RWPE2 (cell line): ENCODE measurements around the gene ATP6AP2.

Experiments
- ATAC-seq: fragments of 200-7000 bp; cut with Tn5 transposase; 3 replicates; pipeline ENCODE4 v1.9.1; 2021; ENCODE audit warnings: low read depth
- DNase-seq: peaks from one replicate; pipeline ENCODE4 v3.0.0-alpha.2; 2020; ENCODE audit warnings: low spot score
- H3K27ac ChIP-seq: fragments of 450-650 bp; 2 replicates; pipeline ENCODE4 v1.5.1; 2017; ENCODE audit warnings: mild to moderate bottlenecking; ENCODE audit not compliant: poor library complexity, severe bottlenecking
- H3K27me3 ChIP-seq: fragments of 250-450 bp; sonication (Bioruptor Pico); 2 replicates; pipeline ENCODE4 v1.5.1; 2021; ENCODE audit warnings: mild to moderate bottlenecking, moderate library complexity; ENCODE audit not compliant: insufficient read depth, poor library complexity, severe bottlenecking
- H3K36me3 ChIP-seq: fragments of 250-450 bp; sonication (Bioruptor Pico); 2 replicates; pipeline ENCODE4 v1.5.1; 2020; ENCODE audit warnings: low read depth, mild to moderate bottlenecking, moderate library complexity
- H3K4me1 ChIP-seq: fragments of 250-450 bp; sonication (Bioruptor Pico); 2 replicates; pipeline ENCODE4 v1.5.1; 2021; ENCODE audit warnings: mild to moderate bottlenecking, moderate library complexity; ENCODE audit not compliant: insufficient read depth, poor library complexity, severe bottlenecking
- H3K4me3 ChIP-seq: fragments of 250-450 bp; sonication (Bioruptor Pico); 2 replicates; pipeline ENCODE4 v1.5.1; 2021; ENCODE audit warnings: mild to moderate bottlenecking, moderate library complexity; ENCODE audit not compliant: severe bottlenecking
- H3K9me3 ChIP-seq: fragments of 250-450 bp; sonication (Bioruptor Pico); 2 replicates; pipeline ENCODE4 v1.5.1; 2021; ENCODE audit warnings: mild to moderate bottlenecking, moderate library complexity; ENCODE audit not compliant: severe bottlenecking
- TF ChIP-seq, protein P1 (sequence below): fragments of 450-650 bp; IDR thresholded peaks from one replicate; pipeline ENCODE4 v1.5.1; 2017; ENCODE audit warnings: mild to moderate bottlenecking, moderate library complexity; ENCODE audit not compliant: poor library complexity, severe bottlenecking

ATP6AP2 gene

DNA sequence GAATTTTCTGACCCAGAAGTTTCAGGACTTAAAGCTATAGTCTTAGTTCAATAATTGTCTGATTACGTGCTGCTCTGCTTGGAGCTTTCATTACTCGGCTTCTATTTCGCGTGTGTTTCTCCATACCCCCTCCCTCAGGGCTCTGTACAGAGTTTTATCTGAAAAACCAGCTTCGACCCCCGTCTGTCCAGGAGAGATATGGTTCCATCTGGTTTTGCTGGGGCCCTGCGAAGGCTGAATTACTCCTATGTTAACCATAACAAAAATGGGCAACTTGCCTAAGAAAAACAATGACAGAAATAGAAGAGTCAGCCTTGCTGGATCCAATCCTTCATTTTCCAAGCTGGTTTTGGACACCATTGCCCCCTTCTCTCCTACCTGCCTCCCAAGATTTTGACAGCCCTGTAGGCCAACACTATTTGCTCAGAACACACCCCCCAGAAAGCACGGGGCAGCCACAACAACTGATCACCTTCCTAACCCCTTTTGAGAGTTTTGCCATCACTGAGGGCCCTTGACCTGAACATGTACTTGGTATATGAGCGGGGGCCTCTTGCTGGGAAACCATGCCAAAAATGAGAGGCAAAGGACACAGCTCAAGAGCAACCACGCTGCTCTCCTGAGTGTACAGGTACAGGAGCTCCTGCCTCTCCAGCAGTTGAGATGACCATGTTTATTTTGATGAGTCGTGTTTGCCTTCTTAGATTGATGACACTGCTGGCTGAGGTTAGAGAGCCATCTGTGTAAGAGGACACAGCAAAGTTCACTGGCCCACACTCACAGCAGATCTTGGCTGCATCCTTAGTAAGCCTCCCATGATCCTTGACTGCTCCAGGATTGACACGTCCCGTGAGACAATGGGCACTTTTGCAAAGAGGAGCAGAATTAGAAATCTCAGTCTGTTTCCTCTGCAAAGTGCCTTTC is 36.2 kb upstream of the ATP6AP2 start:
- Histone ChIP-seq H3K36me3 (no peaks in the 10 kb centered on the region), H3K27me3 (no peaks in the 10 kb centered on the region), H3K27ac (no peak overlapping the region), H3K4me1 (peaks cover 4% of the 10 kb centered on the region), H3K4me3 (no peak overlapping the region), H3K9me3 (no peaks in the 10 kb centered on the region)
- DNase-seq = no peak
- TF ChIP-seq, protein P1, sequence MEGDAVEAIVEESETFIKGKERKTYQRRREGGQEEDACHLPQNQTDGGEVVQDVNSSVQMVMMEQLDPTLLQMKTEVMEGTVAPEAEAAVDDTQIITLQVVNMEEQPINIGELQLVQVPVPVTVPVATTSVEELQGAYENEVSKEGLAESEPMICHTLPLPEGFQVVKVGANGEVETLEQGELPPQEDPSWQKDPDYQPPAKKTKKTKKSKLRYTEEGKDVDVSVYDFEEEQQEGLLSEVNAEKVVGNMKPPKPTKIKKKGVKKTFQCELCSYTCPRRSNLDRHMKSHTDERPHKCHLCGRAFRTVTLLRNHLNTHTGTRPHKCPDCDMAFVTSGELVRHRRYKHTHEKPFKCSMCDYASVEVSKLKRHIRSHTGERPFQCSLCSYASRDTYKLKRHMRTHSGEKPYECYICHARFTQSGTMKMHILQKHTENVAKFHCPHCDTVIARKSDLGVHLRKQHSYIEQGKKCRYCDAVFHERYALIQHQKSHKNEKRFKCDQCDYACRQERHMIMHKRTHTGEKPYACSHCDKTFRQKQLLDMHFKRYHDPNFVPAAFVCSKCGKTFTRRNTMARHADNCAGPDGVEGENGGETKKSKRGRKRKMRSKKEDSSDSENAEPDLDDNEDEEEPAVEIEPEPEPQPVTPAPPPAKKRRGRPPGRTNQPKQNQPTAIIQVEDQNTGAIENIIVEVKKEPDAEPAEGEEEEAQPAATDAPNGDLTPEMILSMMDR = no peak
- peak; percentile 42 for ATAC-seq

DNA sequence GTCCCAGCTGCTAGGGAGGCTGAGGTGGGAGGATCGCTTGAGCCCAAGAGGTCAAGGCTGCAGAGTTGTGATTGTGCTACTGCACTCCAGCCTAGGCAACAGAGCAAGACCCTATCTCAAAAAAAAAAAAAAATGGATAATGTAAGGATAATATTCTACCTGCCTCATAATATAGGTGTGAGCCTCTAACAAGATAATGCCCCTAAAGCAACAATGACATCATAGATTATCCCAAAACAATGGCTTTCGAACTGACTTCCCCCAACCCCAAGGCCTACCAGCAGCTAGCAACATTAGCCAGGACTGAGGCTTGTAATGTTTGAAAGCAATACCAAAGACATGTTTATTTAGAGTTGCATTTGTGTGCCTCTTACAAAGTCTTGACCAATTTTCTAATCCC is 33.9 kb upstream of the ATP6AP2 start:
- no peak for ATAC-seq
- no peaks in the 10 kb centered on the region for H3K27me3 ChIP-seq
- DNase-seq = no peak
- no peaks in the 10 kb centered on the region for H3K36me3 ChIP-seq
- TF ChIP-seq, protein P1 = no peak
- no peaks in the 10 kb centered on the region for H3K9me3 ChIP-seq
- H3K4me1 ChIP-seq = peaks cover 4% of the 10 kb centered on the region
- H3K4me3 ChIP-seq = no peak overlapping the region
- no peak overlapping the region for H3K27ac ChIP-seq

DNA sequence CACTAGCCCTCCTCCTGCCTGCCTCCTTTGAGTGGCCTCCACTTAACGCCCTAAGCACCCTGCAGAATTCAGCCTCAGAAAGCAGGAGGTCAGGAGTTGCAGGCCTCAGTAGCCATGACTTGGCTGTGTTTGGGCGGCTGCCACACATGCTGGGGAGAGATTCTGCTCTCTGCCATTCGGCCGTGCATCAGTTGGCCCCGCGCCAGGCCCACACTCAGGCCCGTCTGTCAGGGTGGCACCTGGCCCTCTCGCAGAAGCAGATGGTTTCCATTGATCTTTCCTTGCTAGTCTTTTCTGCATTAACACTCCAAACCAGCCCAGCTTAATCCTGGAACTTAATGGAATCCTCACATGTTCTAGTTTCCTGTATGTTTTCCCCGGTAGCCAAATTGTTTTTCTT is 30.7 kb upstream of the ATP6AP2 start:
- no peak overlapping the region for H3K4me3 ChIP-seq
- H3K4me1 ChIP-seq = no peaks in the 10 kb centered on the region
- no peaks in the 10 kb centered on the region for H3K27me3 ChIP-seq
- ATAC-seq = no peak
- TF ChIP-seq, protein P1 = no peak
- no peaks in the 10 kb centered on the region for H3K9me3 ChIP-seq
- DNase-seq = no peak
- H3K27ac ChIP-seq = no peak overlapping the region
- no peaks in the 10 kb centered on the region for H3K36me3 ChIP-seq

DNA sequence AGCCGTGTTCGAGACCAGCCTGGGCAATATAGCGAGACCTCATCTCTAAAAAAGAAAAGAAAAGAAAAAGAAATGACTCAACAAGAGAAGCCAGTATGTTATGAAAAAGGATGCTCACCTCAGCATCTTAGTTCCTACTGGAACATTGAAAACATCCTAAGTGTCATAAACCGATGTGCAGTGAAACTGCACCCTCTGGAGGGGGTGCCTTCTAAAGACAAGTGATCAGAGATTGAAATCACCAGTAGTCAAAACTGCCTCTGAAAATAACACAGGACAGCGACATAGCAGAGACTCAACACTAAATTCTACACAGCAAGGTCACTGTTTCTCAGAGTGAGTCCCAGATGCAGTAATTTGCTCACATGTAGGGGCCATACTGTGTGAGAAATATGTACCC is 28.0 kb upstream of the ATP6AP2 start:
- DNase-seq = no peak
- no peaks in the 10 kb centered on the region for H3K36me3 ChIP-seq
- peak; percentile 19; the same call in 1 of the 3 replicates for ATAC-seq
- no peaks in the 10 kb centered on the region for H3K27me3 ChIP-seq
- H3K4me1 ChIP-seq = no peaks in the 10 kb centered on the region
- no peak overlapping the region for H3K27ac ChIP-seq
- TF ChIP-seq, protein P1 = peak; percentile 23
- H3K9me3 ChIP-seq = no peaks in the 10 kb centered on the region
- H3K4me3 ChIP-seq = no peak overlapping the region

DNA sequence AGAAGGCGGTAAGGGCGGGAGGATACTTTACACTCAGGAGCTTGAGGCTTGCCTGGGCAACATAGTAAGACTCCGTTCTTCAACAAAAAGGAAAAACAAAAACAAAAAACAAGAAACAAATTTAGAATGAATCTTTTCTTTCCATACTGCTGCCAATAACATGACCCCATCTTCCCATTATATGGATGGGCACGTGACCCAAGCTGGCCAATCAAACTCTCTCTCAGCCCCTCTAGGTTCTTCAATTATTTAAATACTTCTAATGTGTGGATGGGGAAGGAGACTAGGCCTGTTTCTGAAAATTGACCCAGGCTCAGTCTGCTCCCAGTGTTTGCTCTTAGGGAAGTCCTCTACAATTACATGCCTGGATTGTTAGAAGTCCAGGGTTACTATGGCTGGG is 22.2 kb upstream of the ATP6AP2 start:
- no peaks in the 10 kb centered on the region for H3K9me3 ChIP-seq
- no peak for ATAC-seq
- no peak for DNase-seq
- H3K36me3 ChIP-seq = no peaks in the 10 kb centered on the region
- no peaks in the 10 kb centered on the region for H3K27me3 ChIP-seq
- H3K27ac ChIP-seq = no peak overlapping the region
- no peaks in the 10 kb centered on the region for H3K4me1 ChIP-seq
- no peak overlapping the region for H3K4me3 ChIP-seq
- TF ChIP-seq, protein P1 = no peak
